ENCODE data around the gene TASOR2. TPM values are rescaled to one million over a fixed set of nuclear protein-coding genes. Genes with fewer than 3 reads are reported as not detected.
A peak's percentile ranks its signal among the peaks of the same experiment; 100 is the strongest.

TASOR2 gene
- total and polyA plus RNA-seq, 8 donors = 10.7 to 36.9 (median 29.3) TPM

- FAIRE-seq = no peak
- DNase-seq = peak in 1 of 6 donors; percentile 41
- WGBS, 2 donors = 88 to 89% methylated on average over 12 of the region's 12 CpGs
- intact Hi-C loops (cut with DNase I) = no loop called here
- no peak for TF ChIP-seq CTCF (IDR thresholded peaks at IDR 0.05)
- H3K9me3 ChIP-seq = no peaks in the 10 kb centered on the region
- H3K27me3 ChIP-seq = no peaks in the 10 kb centered on the region
- peaks cover 0 to 32% (median 23%) of the 10 kb centered on the region in 3 donors for H3K36me3 ChIP-seq
- H3K4me1 ChIP-seq = peaks cover 0 to 2% (median under 1%) of the 10 kb centered on the region in 3 donors
- H3K27ac ChIP-seq = no peak overlapping the region
- H3K4me3 ChIP-seq = no peak overlapping the region
- no peak for ATAC-seq
These were observed 44.6 kb upstream of the TASOR2 start for GRCh38 chr10:5640036-5640435.

GRCh38 chr10:5640501-5640900 is 44.1 kb upstream of the TASOR2 start:
- no peak overlapping the region for H3K27ac ChIP-seq
- H3K9me3 ChIP-seq = no peaks in the 10 kb centered on the region
- peaks cover 0 to 32% (median 23%) of the 10 kb centered on the region in 3 donors for H3K36me3 ChIP-seq
- intact Hi-C loops (cut with DNase I) = no loop called here
- TF ChIP-seq CTCF (IDR thresholded peaks at IDR 0.05) = no peak
- no peak overlapping the region for H3K4me3 ChIP-seq
- 79 to 83% methylated on average over 13 of the region's 13 CpGs for WGBS, 2 donors
- DNase-seq = peak in 1 of 6 donors; percentile 30
- FAIRE-seq = no peak
- no peaks in the 10 kb centered on the region for H3K27me3 ChIP-seq
- H3K4me1 ChIP-seq = peaks cover 0 to 7% (median 5%) of the 10 kb centered on the region in 3 donors
- ATAC-seq = no peak

- DNase-seq (peak in 1 of 6 donors; percentile 35), FAIRE-seq (no peak), ATAC-seq (no peak)
- WGBS, 2 donors = 89 to 90% methylated on average over 25 of the region's 25 CpGs
- no peaks in the 10 kb centered on the region for H3K27me3 ChIP-seq
- peaks cover 0 to 32% (median 23%) of the 10 kb centered on the region in 3 donors for H3K36me3 ChIP-seq
- H3K27ac ChIP-seq = no peak overlapping the region
- H3K9me3 ChIP-seq = no peaks in the 10 kb centered on the region
- TF ChIP-seq CTCF (IDR thresholded peaks at IDR 0.05) = no peak
- intact Hi-C loops (cut with DNase I) = no loop called here
- no peak overlapping the region for H3K4me3 ChIP-seq
- peaks cover 0 to 10% (median 7%) of the 10 kb centered on the region in 3 donors for H3K4me1 ChIP-seq
These were observed 43.1 kb upstream of the TASOR2 start for GRCh38 chr10:5641501-5641900.

- no peak overlapping the region for H3K27ac ChIP-seq
- DNase-seq = peak in 1 of 6 donors; percentile 15
- TF ChIP-seq CTCF (IDR thresholded peaks at IDR 0.05) = no peak
- intact Hi-C loops (cut with DNase I) = no loop called here
- no peaks in the 10 kb centered on the region for H3K27me3 ChIP-seq
- H3K36me3 ChIP-seq = peaks cover 0 to 31% (median 23%) of the 10 kb centered on the region in 3 donors
- 87 to 88% methylated on average over 8 of the region's 8 CpGs for WGBS, 2 donors
- H3K4me1 ChIP-seq = peaks cover 0 to 10% (median 7%) of the 10 kb centered on the region in 3 donors
- no peak overlapping the region for H3K4me3 ChIP-seq
- ATAC-seq = no peak
- H3K9me3 ChIP-seq = no peaks in the 10 kb centered on the region
- FAIRE-seq = no peak
These were observed 41.1 kb upstream of the TASOR2 start for GRCh38 chr10:5643346-5644067.

GRCh38 chr10:5644930-5645329 is 39.7 kb upstream of the TASOR2 start:
- H3K9me3 ChIP-seq = no peaks in the 10 kb centered on the region
- H3K27me3 ChIP-seq = no peaks in the 10 kb centered on the region
- H3K36me3 ChIP-seq = peaks cover 0 to 20% (median 18%) of the 10 kb centered on the region in 3 donors
- no peak for TF ChIP-seq CTCF (IDR thresholded peaks at IDR 0.05)
- ATAC-seq = no peak
- peak overlapping the region in 2 of 4 donors; percentile 28 to 67 for H3K27ac ChIP-seq
- DNase-seq = peak in 1 of 6 donors; percentile 4
- intact Hi-C loops (cut with DNase I) = no loop called here
- no peak for FAIRE-seq
- 91 to 92% methylated on average over 6 of the region's 6 CpGs for WGBS, 2 donors
- no peak overlapping the region for H3K4me3 ChIP-seq
- peaks cover 0 to 10% (median 7%) of the 10 kb centered on the region in 3 donors for H3K4me1 ChIP-seq
